ENCODE data around the gene OXSM.

DNA sequence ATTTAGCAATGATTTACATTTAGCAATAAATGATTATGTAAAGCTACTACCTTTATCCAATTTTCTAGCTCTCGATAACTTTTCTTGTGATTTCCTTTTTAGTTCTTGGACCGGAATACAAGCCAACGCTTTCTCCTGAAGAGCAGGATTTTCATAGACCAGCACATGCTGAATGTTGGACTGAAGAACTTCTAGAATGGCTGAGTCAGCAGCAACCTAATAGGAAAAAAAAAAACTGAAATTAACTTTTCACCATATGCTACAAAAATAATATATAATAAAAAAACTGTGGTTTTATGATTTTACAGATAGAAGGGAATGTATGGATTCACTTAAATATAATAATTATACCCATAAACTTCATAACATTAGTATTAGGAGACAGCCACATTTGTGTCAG lies 38.8 kb upstream of the OXSM start:
- TF ChIP-seq, protein P1, sequence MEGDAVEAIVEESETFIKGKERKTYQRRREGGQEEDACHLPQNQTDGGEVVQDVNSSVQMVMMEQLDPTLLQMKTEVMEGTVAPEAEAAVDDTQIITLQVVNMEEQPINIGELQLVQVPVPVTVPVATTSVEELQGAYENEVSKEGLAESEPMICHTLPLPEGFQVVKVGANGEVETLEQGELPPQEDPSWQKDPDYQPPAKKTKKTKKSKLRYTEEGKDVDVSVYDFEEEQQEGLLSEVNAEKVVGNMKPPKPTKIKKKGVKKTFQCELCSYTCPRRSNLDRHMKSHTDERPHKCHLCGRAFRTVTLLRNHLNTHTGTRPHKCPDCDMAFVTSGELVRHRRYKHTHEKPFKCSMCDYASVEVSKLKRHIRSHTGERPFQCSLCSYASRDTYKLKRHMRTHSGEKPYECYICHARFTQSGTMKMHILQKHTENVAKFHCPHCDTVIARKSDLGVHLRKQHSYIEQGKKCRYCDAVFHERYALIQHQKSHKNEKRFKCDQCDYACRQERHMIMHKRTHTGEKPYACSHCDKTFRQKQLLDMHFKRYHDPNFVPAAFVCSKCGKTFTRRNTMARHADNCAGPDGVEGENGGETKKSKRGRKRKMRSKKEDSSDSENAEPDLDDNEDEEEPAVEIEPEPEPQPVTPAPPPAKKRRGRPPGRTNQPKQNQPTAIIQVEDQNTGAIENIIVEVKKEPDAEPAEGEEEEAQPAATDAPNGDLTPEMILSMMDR (IDR thresholded peaks at IDR 0.05; ENCODE audit: extremely low read depth in 1 of 2, insufficient read depth in 1 of 2, low read depth in 1 of 2, low read length in 2 of 2): no peak
- TF ChIP-seq EZH2 (IDR thresholded peaks at IDR 0.05; ENCODE audit: borderline replicate concordance, low read depth, low read length, severe bottlenecking): no peak
- TF ChIP-seq POLR2AphosphoS5 (IDR thresholded peaks at IDR 0.05; ENCODE audit: insufficient read depth, low read depth, low read length): no peak

All from endothelial cell of umbilical vein (primary cell).